ENCODE data around the gene NELL2.
A peak's percentile ranks its signal among the peaks of the same experiment; 100 is the strongest.
"Not testable (repeated sequence)": the region's sequence is repeated elsewhere in the genome, so short reads cannot be mapped to it uniquely, and the experiment has no call there.

NELL2 gene

GRCh38 chr12:44839785-44840184 is 36.3 kb downstream of the NELL2 start:
- H3K79me1 ChIP-seq (ENCODE audit: low read length) = no peaks in the 10 kb centered on the region
- H4K8ac ChIP-seq (ENCODE audit: low read depth, low read length) = no peak overlapping the region
- no peaks in the 10 kb centered on the region for H3K79me2 ChIP-seq (ENCODE audit: control insufficient read depth, insufficient read depth, low read length, poor library complexity)
- H2AK5ac ChIP-seq (ENCODE audit: low read length) = no peak overlapping the region
- H3K14ac ChIP-seq (ENCODE audit: low read length) = no peak overlapping the region
- H3K4me1 ChIP-seq (ENCODE audit: control insufficient read depth in 1 of 2, insufficient read depth in 2 of 2, low read length in 2 of 2) = no peaks in the 10 kb centered on the region
- H4K12ac ChIP-seq (ENCODE audit: low read depth, low read length) = no peak overlapping the region
- H3K23ac ChIP-seq (ENCODE audit: low read length) = no peak overlapping the region
- no peak overlapping the region for H2BK120ac ChIP-seq (ENCODE audit: insufficient read depth, low read length, poor library complexity)
- no peak overlapping the region for H3K4ac ChIP-seq (ENCODE audit: low read depth, low read length)
- no peak overlapping the region for H2BK5ac ChIP-seq (ENCODE audit: low read depth, low read length, poor library complexity)
- H3K9me3 ChIP-seq (ENCODE audit: insufficient read depth, low read depth, low read length) = no peaks in the 10 kb centered on the region
- H2AFZ ChIP-seq (ENCODE audit: insufficient read depth, low read length, poor library complexity) = no peak overlapping the region
- H3K27ac ChIP-seq (ENCODE audit: low read depth, low read length) = no peak overlapping the region
- H3K18ac ChIP-seq (ENCODE audit: low read length) = no peak overlapping the region
- no peak overlapping the region for H3K9ac ChIP-seq (ENCODE audit: low read length)
- no peaks in the 10 kb centered on the region for H3K27me3 ChIP-seq (ENCODE audit: insufficient read depth, low read length)
- no peak overlapping the region for H3K4me3 ChIP-seq (ENCODE audit: low read depth, low read length)
- no CpG with 5 or more reads among the region's 2 CpGs for WGBS (ENCODE audit: extremely low coverage, insufficient coverage, insufficient read length)
- no peak for DNase-seq
- H3K36me3 ChIP-seq (ENCODE audit: control insufficient read depth in 1 of 2, insufficient read depth in 2 of 2, low read length in 2 of 2) = no peaks in the 10 kb centered on the region
- no peak overlapping the region for H3K4me2 ChIP-seq (ENCODE audit: low read length)
- H4K91ac ChIP-seq (ENCODE audit: low read depth, low read length) = no peak overlapping the region
- H2BK12ac ChIP-seq (ENCODE audit: low read length) = no peak overlapping the region

GRCh38 chr12:44837114-44837755 is 38.9 kb downstream of the NELL2 start:
- DNase-seq = peak; percentile 28 to 73
- Histone ChIP-seq H3K4me1 (ENCODE audit: control insufficient read depth in 1 of 2, insufficient read depth in 2 of 2, low read length in 2 of 2) (no peaks in the 10 kb centered on the region), H3K9me3 (ENCODE audit: insufficient read depth, low read depth, low read length) (no peaks in the 10 kb centered on the region), H2AFZ (ENCODE audit: insufficient read depth, low read length, poor library complexity) (no peak overlapping the region), H3K27me3 (ENCODE audit: insufficient read depth, low read length) (no peaks in the 10 kb centered on the region), H3K4ac (ENCODE audit: low read depth, low read length) (no peak overlapping the region), H3K14ac (ENCODE audit: low read length) (no peak overlapping the region), H3K79me2 (ENCODE audit: control insufficient read depth, insufficient read depth, low read length, poor library complexity) (no peaks in the 10 kb centered on the region), H3K4me2 (ENCODE audit: low read length) (no peak overlapping the region), H3K36me3 (ENCODE audit: control insufficient read depth in 1 of 2, insufficient read depth in 2 of 2, low read length in 2 of 2) (no peaks in the 10 kb centered on the region), H3K27ac (ENCODE audit: low read depth, low read length) (no peak overlapping the region), H3K79me1 (ENCODE audit: low read length) (no peaks in the 10 kb centered on the region), H3K23ac (ENCODE audit: low read length) (no peak overlapping the region), H3K9ac (ENCODE audit: low read length) (no peak overlapping the region), H4K91ac (ENCODE audit: low read depth, low read length) (no peak overlapping the region), H4K12ac (ENCODE audit: low read depth, low read length) (no peak overlapping the region), H2AK5ac (ENCODE audit: low read length) (no peak overlapping the region), H2BK12ac (ENCODE audit: low read length) (no peak overlapping the region), H2BK120ac (ENCODE audit: insufficient read depth, low read length, poor library complexity) (no peak overlapping the region), H2BK5ac (ENCODE audit: low read depth, low read length, poor library complexity) (no peak overlapping the region), H3K4me3 (ENCODE audit: low read depth, low read length) (no peak overlapping the region), H4K8ac (ENCODE audit: low read depth, low read length) (no peak overlapping the region), H3K18ac (ENCODE audit: low read length) (no peak overlapping the region)
- WGBS (ENCODE audit: extremely low coverage, insufficient coverage, insufficient read length) = no CpG with 5 or more reads among the region's 5 CpGs

- no CpG with 5 or more reads among the region's 5 CpGs for WGBS (ENCODE audit: extremely low coverage, insufficient coverage, insufficient read length)
- Histone ChIP-seq H2BK120ac (ENCODE audit: insufficient read depth, low read length, poor library complexity) (no peak overlapping the region), H4K12ac (ENCODE audit: low read depth, low read length) (no peak overlapping the region), H3K27me3 (ENCODE audit: insufficient read depth, low read length) (no peaks in the 10 kb centered on the region), H3K9ac (ENCODE audit: low read length) (no peak overlapping the region), H3K4me2 (ENCODE audit: low read length) (no peak overlapping the region), H2AFZ (ENCODE audit: insufficient read depth, low read length, poor library complexity) (no peak overlapping the region), H3K4me1 (ENCODE audit: control insufficient read depth in 1 of 2, insufficient read depth in 2 of 2, low read length in 2 of 2) (no peaks in the 10 kb centered on the region), H3K14ac (ENCODE audit: low read length) (no peak overlapping the region), H2AK5ac (ENCODE audit: low read length) (no peak overlapping the region), H3K36me3 (ENCODE audit: control insufficient read depth in 1 of 2, insufficient read depth in 2 of 2, low read length in 2 of 2) (no peaks in the 10 kb centered on the region), H3K79me1 (ENCODE audit: low read length) (no peaks in the 10 kb centered on the region), H3K27ac (ENCODE audit: low read depth, low read length) (no peak overlapping the region), H3K9me3 (ENCODE audit: insufficient read depth, low read depth, low read length) (no peaks in the 10 kb centered on the region), H3K4me3 (ENCODE audit: low read depth, low read length) (no peak overlapping the region), H3K4ac (ENCODE audit: low read depth, low read length) (no peak overlapping the region), H2BK5ac (ENCODE audit: low read depth, low read length, poor library complexity) (no peak overlapping the region), H4K91ac (ENCODE audit: low read depth, low read length) (no peak overlapping the region), H3K23ac (ENCODE audit: low read length) (no peak overlapping the region), H4K8ac (ENCODE audit: low read depth, low read length) (no peak overlapping the region), H3K79me2 (ENCODE audit: control insufficient read depth, insufficient read depth, low read length, poor library complexity) (no peaks in the 10 kb centered on the region), H3K18ac (ENCODE audit: low read length) (no peak overlapping the region), H2BK12ac (ENCODE audit: low read length) (no peak overlapping the region)
- DNase-seq = peak; percentile 29 to 37
Measured at GRCh38 chr12:44835641-44836379, 40.3 kb downstream of the NELL2 start.

GRCh38 chr12:44834996-44835395 is 41.1 kb downstream of the NELL2 start:
- H3K79me2 ChIP-seq (ENCODE audit: control insufficient read depth, insufficient read depth, low read length, poor library complexity); H2BK5ac ChIP-seq (ENCODE audit: low read depth, low read length, poor library complexity); H4K91ac ChIP-seq (ENCODE audit: low read depth, low read length); DNase-seq; H3K14ac ChIP-seq (ENCODE audit: low read length); H3K27me3 ChIP-seq (ENCODE audit: insufficient read depth, low read length); H2BK12ac ChIP-seq (ENCODE audit: low read length); H3K4me2 ChIP-seq (ENCODE audit: low read length); H3K4me3 ChIP-seq (ENCODE audit: low read depth, low read length); H2AFZ ChIP-seq (ENCODE audit: insufficient read depth, low read length, poor library complexity); H4K12ac ChIP-seq (ENCODE audit: low read depth, low read length); H3K18ac ChIP-seq (ENCODE audit: low read length); H3K27ac ChIP-seq (ENCODE audit: low read depth, low read length); H3K36me3 ChIP-seq (ENCODE audit: control insufficient read depth in 1 of 2, insufficient read depth in 2 of 2, low read length in 2 of 2); H2BK120ac ChIP-seq (ENCODE audit: insufficient read depth, low read length, poor library complexity); H4K8ac ChIP-seq (ENCODE audit: low read depth, low read length); H3K4me1 ChIP-seq (ENCODE audit: control insufficient read depth in 1 of 2, insufficient read depth in 2 of 2, low read length in 2 of 2); H3K4ac ChIP-seq (ENCODE audit: low read depth, low read length); H3K23ac ChIP-seq (ENCODE audit: low read length); H3K9ac ChIP-seq (ENCODE audit: low read length); H2AK5ac ChIP-seq (ENCODE audit: low read length); H3K79me1 ChIP-seq (ENCODE audit: low read length); H3K9me3 ChIP-seq (ENCODE audit: insufficient read depth, low read depth, low read length): not testable (repeated sequence)
- no CpG with 5 or more reads among the region's 7 CpGs for WGBS (ENCODE audit: extremely low coverage, insufficient coverage, insufficient read length)

Measured in trophoblast cell (in vitro differentiated cells and primary cell).